GM12878 (cell line): Measurements from ENCODE around the gene TTI1. TPM values are rescaled to one million over a fixed set of nuclear protein-coding genes. Genes with fewer than 3 reads are reported as not detected.

Experiments used
- ATAC-seq: fragments of 200-7000 bp; cut with Tn5 transposase; 3 replicates; pipeline ENCODE4 v1.9.1; 2020; ENCODE audit warnings: mild to moderate bottlenecking, moderate library complexity
- BruUV-seq: library from RNA; stranded (reverse); fragments of 400-500 nt; replicated peaks from 2 replicates; lab custom pipeline; 2021; lab: Mats Ljungman, UMichigan
- CTCF ChIA-PET: fragments of 300-600 bp; sonication (Branson Sonifier 250); formaldehyde crosslinking; extraction: SDS; loops from one replicate; lab custom pipeline; 2021; ENCODE audit warnings: inconsistent platforms; lab: Yijun Ruan, JAX
- POLR2A ChIA-PET: fragments of 350-600 bp; formaldehyde crosslinking; extraction: SDS; loops from one replicate; lab custom pipeline; 2021; ENCODE audit warnings: inconsistent platforms; lab: Charles Lee
- RAD21 ChIA-PET: fragments of 300-600 bp; sonication (Branson Sonifier 250); formaldehyde crosslinking; loops from one replicate; lab custom pipeline; 2023; ENCODE audit warnings: antibody characterized with exemption; ENCODE audit not compliant: unreplicated experiment; lab: Charles Lee
- SMC1A ChIA-PET: fragments of 300-600 bp; sonication (Branson Sonifier 250); formaldehyde crosslinking; loops from one replicate; lab custom pipeline; 2023; ENCODE audit not compliant: unreplicated experiment, uncharacterized antibody; lab: Charles Lee
- DNase-seq: peaks from one replicate; pipeline ENCODE4 v3.0.0-alpha.2; 2011; ENCODE audit warnings: low read depth, low spot score
- FAIRE-seq: peaks from 3 replicates; lab custom pipeline; 2011; peaks lifted over from hg19 to GRCh38; lab: Jason Lieb, UNC
- H2AFZ ChIP-seq: 2 replicates; pipeline ENCODE4 v1.6.0; 2011; ENCODE audit warnings: low read depth, low read length, control low read depth; ENCODE audit not compliant: control insufficient read depth
- H3K27ac ChIP-seq: 2 replicates; pipeline ENCODE4 v1.5.1; 2011; ENCODE audit warnings: control low read depth; ENCODE audit not compliant: control insufficient read depth, insufficient read depth
- H3K27me3 ChIP-seq, 2 experiments: replicated peaks in 1 of 2; 2 replicates each; pipeline versions ENCODE4 v1.6.0 to v1.6.1; 2011; ENCODE audit warnings: low read length in 1 of 2; ENCODE audit not compliant: control insufficient read depth in 2 of 2, insufficient read depth in 2 of 2
- H3K36me3 ChIP-seq, 2 experiments: 2 replicates each; pipeline ENCODE4 v1.5.1; 2011; ENCODE audit warnings: low read length in 1 of 2; ENCODE audit not compliant: control insufficient read depth in 2 of 2, insufficient read depth in 2 of 2
- H3K4me1 ChIP-seq: 2 replicates; pipeline ENCODE4 v1.6.1; 2011; ENCODE audit warnings: mild to moderate bottlenecking, low read length, moderate library complexity, mixed read lengths; ENCODE audit not compliant: control insufficient read depth, insufficient read depth
- H3K4me2 ChIP-seq: 2 replicates; pipeline ENCODE4 v1.6.0; 2011; ENCODE audit warnings: control low read depth; ENCODE audit not compliant: control insufficient read depth, insufficient read depth
- H3K4me3 ChIP-seq: fragments of 200-600 bp; sonication (generic); 2 replicates; pipeline ENCODE4 v1.5.1; 2016
- H3K79me2 ChIP-seq: 2 replicates; pipeline ENCODE4 v1.6.0; 2011; ENCODE audit warnings: low read length; ENCODE audit not compliant: control insufficient read depth, insufficient read depth
- H3K9ac ChIP-seq: 2 replicates; pipeline ENCODE4 v1.8.0; 2011; ENCODE audit warnings: low read length, control low read depth, mixed read lengths; ENCODE audit not compliant: control insufficient read depth, insufficient read depth
- H3K9me3 ChIP-seq: replicated peaks from 3 replicates; pipeline ENCODE4 v1.5.1; 2011; ENCODE audit warnings: mild to moderate bottlenecking, low read length; ENCODE audit not compliant: control insufficient read depth, insufficient read depth
- H4K20me1 ChIP-seq: 2 replicates; pipeline ENCODE4 v1.6.0; 2011; ENCODE audit not compliant: control insufficient read depth, insufficient read depth
- CREB1 ChIP-seq: IDR thresholded peaks from 2 replicates; pipeline ENCODE4 v1.6.1; 2012; ENCODE audit warnings: low read depth, mild to moderate bottlenecking, inconsistent platforms
- FOXM1 ChIP-seq: IDR thresholded peaks from 2 replicates; pipeline ENCODE4 v1.6.1; 2012; ENCODE audit warnings: low read depth, mild to moderate bottlenecking, inconsistent platforms, low read length, moderate library complexity
- HDAC2 ChIP-seq: fragments of 200-600 bp; sonication (generic); IDR thresholded peaks from 2 replicates; pipeline ENCODE4 v1.6.1; 2017
- IRF4 ChIP-seq: IDR thresholded peaks from 2 replicates; pipeline ENCODE4 v1.6.1; 2011; ENCODE audit warnings: low read depth, low read length
- MTA2 ChIP-seq: fragments of 450-650 bp; IDR thresholded peaks from 2 replicates; pipeline ENCODE4 v1.6.1; 2016; ENCODE audit warnings: low read depth, mild to moderate bottlenecking, moderate library complexity
- SPI1 ChIP-seq: IDR thresholded peaks from 2 replicates; pipeline ENCODE4 v1.6.1; 2011; ENCODE audit warnings: low read depth, mild to moderate bottlenecking, low read length, moderate library complexity, borderline replicate concordance; ENCODE audit not compliant: insufficient read depth
- ZBED1 ChIP-seq: IDR thresholded peaks from 2 replicates; pipeline ENCODE4 v1.6.1; 2016; ENCODE audit warnings: borderline replicate concordance
- ZNF207 ChIP-seq: fragments of 450-650 bp; IDR thresholded peaks from 2 replicates; pipeline ENCODE4 v1.6.1; 2014; ENCODE audit warnings: antibody characterized with exemption, mild to moderate bottlenecking, borderline replicate concordance
- ZNF217 ChIP-seq: fragments of 450-650 bp; IDR thresholded peaks from 2 replicates; pipeline ENCODE4 v1.6.1; 2017; ENCODE audit warnings: antibody characterized with exemption, mild to moderate bottlenecking
- WGBS: methylation state at CpG from one replicate; pipeline ENCODE4 v1.1.6; 2016; ENCODE audit warnings: low lambda C conversion rate; ENCODE audit not compliant: insufficient replicate concordance, insufficient coverage; ENCODE audit errors: missing lambda C conversion rate; 5-methylcytosine and 5-hydroxymethylcytosine counted together
- in situ Hi-C: fragments of 300-500 bp; cut with MboI; formaldehyde crosslinking; loops from 9 replicates; pipeline ENCODE4 v1.14.3; 2018; ENCODE audit warnings: mixed read lengths
- intact Hi-C: fragments of 100-400 bp; cut with micrococcal nuclease; formaldehyde crosslinking; loops from one replicate; pipeline ENCODE4 v1.14.2; 2022; ENCODE audit not compliant: unreplicated experiment
- polyA plus RNA-seq, 11 experiments: library from polyadenylated mRNA; depleted of rRNA in 4 of 11; unstranded in 6 of 11; stranded (reverse) in 5 of 11; fragments of >200 nt; fragmentation: Nextera tagmentation in 4 of 11; fragmentation: Illumina TruSeq in 1 of 11; extraction: Ambion mirVana in 4 of 11; extraction: Trizol in 1 of 11; gene quantifications; 1 replicate in 1 of 11; 2 replicates in 10 of 11; pipeline versions ENCODE4 v1.2.1 to v1.2.3, GENCODE V29; 2011 to 2016; ENCODE audit warnings: inconsistent platforms in 2 of 11, missing spikeins in 2 of 11, low read depth in 1 of 11
- total RNA-seq, 4 experiments: library from RNA; depleted of rRNA in 3 of 4; stranded (reverse); fragments of >200 nt in 3 of 4; fragmentation: Illumina TruSeq in 1 of 4; extraction: Trizol in 1 of 4; gene quantifications; 2 replicates each; pipeline versions ENCODE4 v1.2.1 to v1.2.3, GENCODE V29; 2013 to 2021
- TF ChIP-seq, protein P1 (sequence below): fragments of 450-650 bp; IDR thresholded peaks from 2 replicates; pipeline ENCODE4 v1.6.1; 2017; ENCODE audit warnings: low read depth, mild to moderate bottlenecking, moderate library complexity
- TF ChIP-seq, protein P2 (sequence below): fragments of 450-650 bp; IDR thresholded peaks from 2 replicates; pipeline ENCODE4 v1.6.1; 2017; ENCODE audit warnings: mild to moderate bottlenecking, moderate library complexity

TTI1 gene
- total and polyA plus RNA-seq, 10 of the 15 experiments (the other 5 are each of a cell fraction or from before 2014, with no cell fraction given), result 5.3 to 44.6 (median 24.9) TPM

DNA sequence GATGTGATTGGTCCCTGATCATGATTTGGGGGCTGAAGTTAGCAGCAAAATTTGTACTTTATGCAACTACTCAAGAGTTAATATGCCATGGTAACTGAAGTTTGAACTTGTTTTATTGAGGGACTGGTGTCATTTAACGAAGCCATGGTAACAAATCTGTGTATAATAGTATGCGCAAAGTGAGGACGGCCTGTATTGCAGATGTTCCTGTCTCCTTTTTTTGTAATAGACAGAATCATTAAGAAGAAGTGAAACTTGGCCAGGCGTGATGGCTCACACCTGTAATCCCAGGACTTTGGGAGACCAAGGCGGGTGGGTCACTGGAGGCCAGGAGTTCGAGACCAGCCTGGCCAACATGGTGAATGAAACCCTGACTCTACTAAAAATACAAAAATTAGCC lies 22.6 kb upstream of the TTI1 start:
- no peak for DNase-seq
- Histone ChIP-seq H3K79me2 (peaks cover 15% of the 10 kb centered on the region), H3K9ac (no peak overlapping the region), H2AFZ (no peak overlapping the region), H3K4me1 (peaks cover 9% of the 10 kb centered on the region), H3K4me2 (no peak overlapping the region), H4K20me1 (no peaks in the 10 kb centered on the region), H3K36me3 (peaks cover 10 to 50% of the 10 kb centered on the region in 2 experiments), H3K27me3 (no peaks in the 10 kb centered on the region), H3K4me3 (no peak overlapping the region), H3K27ac (no peak overlapping the region), H3K9me3 (peaks cover 2% of the 10 kb centered on the region; the same call in 1 of the 3 replicates)
- no peak for FAIRE-seq
- CTCF ChIA-PET, result interaction anchor here (1.1 to 19.0 kb wide), 4 partner anchors 20 to 165 kb away, joined by 3 to 404 read pairs (median 132); no protein-coding TSS in a partner anchor
- RAD21 ChIA-PET, result interaction anchor here (1.0 to 1.7 kb wide), 4 partner anchors 56 to 166 kb away, joined by 3 to 8 read pairs (median 6); no protein-coding TSS in a partner anchor
- no peak for ATAC-seq
- 70% methylated on average over 6 of the region's 6 CpGs for WGBS
- SMC1A ChIA-PET, result interaction anchor here (0.8 to 1.1 kb wide), 5 partner anchors 8 to 166 kb away, joined by 3 to 6 read pairs (median 4); no protein-coding TSS in a partner anchor
- in situ Hi-C loops (loop anchor here (5.0 to 25.0 kb wide), 3 partner anchors 106 to 359 kb away; partner anchors contain the start of gene TGM2), intact Hi-C loops (loop anchor here (5.0 kb wide), 2 partner anchors 154 to 494 kb away; partner anchors contain the start of gene VSTM2L)
- TF ChIP-seq ZNF207 (no peak), SPI1 (0 out of 2 replicates have a peak, but pooled peaks have one; percentile 9)
- POLR2A ChIA-PET, result no interaction called here
- no TSS peak for BruUV-seq

DNA sequence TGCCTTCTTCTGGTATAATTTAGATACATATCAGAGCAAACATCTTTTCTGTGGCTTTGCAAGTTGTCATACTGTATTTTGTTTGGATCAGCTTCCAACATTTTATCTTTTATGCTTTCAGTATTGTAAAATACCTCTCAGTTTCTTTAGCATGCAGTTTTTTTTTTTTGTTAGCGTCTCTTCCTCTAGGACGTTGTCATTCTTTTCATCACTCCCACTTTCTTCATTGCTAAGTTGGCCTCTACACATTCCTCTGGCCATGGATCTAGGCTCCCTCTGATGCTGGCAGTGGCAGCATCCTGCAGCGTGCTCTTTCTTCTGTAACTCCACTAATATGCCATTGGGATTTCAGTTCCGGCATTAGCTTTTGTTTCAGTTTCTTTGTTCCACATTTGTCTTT lies 22.0 kb upstream of the TTI1 start:
- Histone ChIP-seq H3K4me1 (peaks cover 3% of the 10 kb centered on the region), H3K4me3 (no peak overlapping the region), H3K36me3 (peaks cover 7 to 49% of the 10 kb centered on the region in 2 experiments), H3K27me3 (no peaks in the 10 kb centered on the region), H4K20me1 (no peaks in the 10 kb centered on the region), H2AFZ (no peak overlapping the region), H3K4me2 (no peak overlapping the region), H3K9ac (no peak overlapping the region), H3K9me3 (no peaks in the 10 kb centered on the region; the same call in 2 of the 3 replicates), H3K27ac (no peak overlapping the region), H3K79me2 (peaks cover 15% of the 10 kb centered on the region)
- no TSS peak for BruUV-seq
- 91% methylated on average over 4 of the region's 4 CpGs for WGBS
- SMC1A ChIA-PET, result interaction anchor here (1.0 kb wide), 1 partner anchor 33 kb away, joined by 3 read pairs; no protein-coding TSS in a partner anchor
- in situ Hi-C loops, result loop anchor here (5.0 to 25.0 kb wide), 3 partner anchors 107 to 360 kb away; partner anchors contain the start of gene TGM2
- intact Hi-C loops, result loop anchor here (5.0 kb wide), 2 partner anchors 153 to 493 kb away; partner anchors contain the start of gene VSTM2L
- DNase-seq, result no peak
- CTCF ChIA-PET, result interaction anchor here (0.6 to 19.0 kb wide), 3 partner anchors 23 to 860 kb away, joined by 3 to 404 read pairs (median 260); no protein-coding TSS in a partner anchor
- FAIRE-seq, result no peak
- RAD21 ChIA-PET, result interaction anchor here (1.2 to 1.7 kb wide), 2 partner anchors 112 to 166 kb away, joined by 3 to 8 read pairs; no protein-coding TSS in a partner anchor
- POLR2A ChIA-PET, result no interaction called here
- ATAC-seq, result no peak
- TF ChIP-seq ZNF217, result no peak
- no peak for TF ChIP-seq ZBED1
- no peak for TF ChIP-seq IRF4
- TF ChIP-seq MTA2, result no peak
- TF ChIP-seq, protein P1, sequence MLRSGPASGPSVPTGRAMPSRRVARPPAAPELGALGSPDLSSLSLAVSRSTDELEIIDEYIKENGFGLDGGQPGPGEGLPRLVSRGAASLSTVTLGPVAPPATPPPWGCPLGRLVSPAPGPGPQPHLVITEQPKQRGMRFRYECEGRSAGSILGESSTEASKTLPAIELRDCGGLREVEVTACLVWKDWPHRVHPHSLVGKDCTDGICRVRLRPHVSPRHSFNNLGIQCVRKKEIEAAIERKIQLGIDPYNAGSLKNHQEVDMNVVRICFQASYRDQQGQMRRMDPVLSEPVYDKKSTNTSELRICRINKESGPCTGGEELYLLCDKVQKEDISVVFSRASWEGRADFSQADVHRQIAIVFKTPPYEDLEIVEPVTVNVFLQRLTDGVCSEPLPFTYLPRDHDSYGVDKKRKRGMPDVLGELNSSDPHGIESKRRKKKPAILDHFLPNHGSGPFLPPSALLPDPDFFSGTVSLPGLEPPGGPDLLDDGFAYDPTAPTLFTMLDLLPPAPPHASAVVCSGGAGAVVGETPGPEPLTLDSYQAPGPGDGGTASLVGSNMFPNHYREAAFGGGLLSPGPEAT, result no peak
- TF ChIP-seq HDAC2, result no peak
- TF ChIP-seq, protein P2, sequence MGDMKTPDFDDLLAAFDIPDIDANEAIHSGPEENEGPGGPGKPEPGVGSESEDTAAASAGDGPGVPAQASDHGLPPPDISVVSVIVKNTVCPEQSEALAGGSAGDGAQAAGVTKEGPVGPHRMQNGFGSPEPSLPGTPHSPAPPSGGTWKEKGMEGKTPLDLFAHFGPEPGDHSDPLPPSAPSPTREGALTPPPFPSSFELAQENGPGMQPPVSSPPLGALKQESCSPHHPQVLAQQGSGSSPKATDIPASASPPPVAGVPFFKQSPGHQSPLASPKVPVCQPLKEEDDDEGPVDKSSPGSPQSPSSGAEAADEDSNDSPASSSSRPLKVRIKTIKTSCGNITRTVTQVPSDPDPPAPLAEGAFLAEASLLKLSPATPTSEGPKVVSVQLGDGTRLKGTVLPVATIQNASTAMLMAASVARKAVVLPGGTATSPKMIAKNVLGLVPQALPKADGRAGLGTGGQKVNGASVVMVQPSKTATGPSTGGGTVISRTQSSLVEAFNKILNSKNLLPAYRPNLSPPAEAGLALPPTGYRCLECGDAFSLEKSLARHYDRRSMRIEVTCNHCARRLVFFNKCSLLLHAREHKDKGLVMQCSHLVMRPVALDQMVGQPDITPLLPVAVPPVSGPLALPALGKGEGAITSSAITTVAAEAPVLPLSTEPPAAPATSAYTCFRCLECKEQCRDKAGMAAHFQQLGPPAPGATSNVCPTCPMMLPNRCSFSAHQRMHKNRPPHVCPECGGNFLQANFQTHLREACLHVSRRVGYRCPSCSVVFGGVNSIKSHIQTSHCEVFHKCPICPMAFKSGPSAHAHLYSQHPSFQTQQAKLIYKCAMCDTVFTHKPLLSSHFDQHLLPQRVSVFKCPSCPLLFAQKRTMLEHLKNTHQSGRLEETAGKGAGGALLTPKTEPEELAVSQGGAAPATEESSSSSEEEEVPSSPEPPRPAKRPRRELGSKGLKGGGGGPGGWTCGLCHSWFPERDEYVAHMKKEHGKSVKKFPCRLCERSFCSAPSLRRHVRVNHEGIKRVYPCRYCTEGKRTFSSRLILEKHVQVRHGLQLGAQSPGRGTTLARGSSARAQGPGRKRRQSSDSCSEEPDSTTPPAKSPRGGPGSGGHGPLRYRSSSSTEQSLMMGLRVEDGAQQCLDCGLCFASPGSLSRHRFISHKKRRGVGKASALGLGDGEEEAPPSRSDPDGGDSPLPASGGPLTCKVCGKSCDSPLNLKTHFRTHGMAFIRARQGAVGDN, result no peak
- TF ChIP-seq CREB1, result no peak
- TF ChIP-seq FOXM1, result no peak
